Measurements from ENCODE around the gene GAMT. TPM values are rescaled to one million over a fixed set of nuclear protein-coding genes. Genes with fewer than 3 reads are reported as not detected.

Gene GAMT
- total RNA-seq, 1 experiment from 2014 or later: 27.7 TPM

DNA sequence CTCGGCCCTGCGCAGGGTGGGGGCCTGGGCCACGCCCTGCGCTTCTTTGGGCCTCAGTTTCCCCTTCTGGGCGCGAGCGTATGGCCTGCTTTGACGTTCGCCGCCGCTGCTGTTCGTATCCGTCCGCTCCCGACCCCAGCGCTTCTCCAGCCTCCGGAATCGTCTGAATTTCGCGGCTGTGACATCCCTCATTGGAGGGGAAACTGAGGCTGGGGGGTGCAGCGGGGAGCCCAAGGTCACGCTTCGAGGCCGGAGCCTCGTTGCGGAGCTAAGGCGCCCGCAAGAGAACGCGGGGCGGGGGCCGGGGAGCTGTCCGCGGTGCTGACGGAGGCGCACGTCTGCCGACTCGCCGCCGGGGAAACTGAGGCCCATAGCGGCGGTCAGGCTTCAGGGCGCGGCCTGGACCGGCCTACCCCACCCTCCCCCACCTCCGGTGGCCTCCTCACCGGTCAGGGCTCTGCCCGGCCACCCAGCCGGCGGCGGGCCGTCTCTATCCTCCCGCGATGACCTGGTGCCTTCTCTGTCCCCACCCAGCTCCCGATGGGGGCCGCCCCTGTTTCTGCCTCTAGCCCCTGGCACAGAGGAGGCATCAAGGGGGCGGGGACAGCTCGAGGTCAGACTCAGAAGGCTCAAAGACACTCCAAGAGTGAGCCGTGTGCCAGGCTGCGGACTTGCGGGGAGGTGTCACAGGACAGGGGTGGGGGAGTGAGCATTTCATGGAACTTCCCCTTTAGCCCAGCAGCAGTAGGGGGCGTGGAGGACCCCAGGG is 45.6 kb upstream of the GAMT start (continued):
- TF ChIP-seq HMGA2 (CRISPR knock-in tag; IDR thresholded peaks at IDR 0.05) (no peak), NR1H2 (CRISPR knock-in tag; IDR thresholded peaks at IDR 0.05) (0 out of 2 replicates have a peak, but pooled peaks have one; percentile 61), ELF4 (CRISPR knock-in tag; IDR thresholded peaks at IDR 0.05; ENCODE audit: low read depth) (peak; percentile 88), ZNF671 (CRISPR knock-in tag; IDR thresholded peaks at IDR 0.05) (no peak), TP53 (CRISPR knock-in tag; IDR thresholded peaks at IDR 0.05) (peak; percentile 85; the same call in 1 of the 2 replicates), EMX1 (CRISPR knock-in tag; IDR thresholded peaks at IDR 0.05) (no peak), ZNF416 (CRISPR knock-in tag; IDR thresholded peaks at IDR 0.05) (no peak), ZNF317 (CRISPR knock-in tag; IDR thresholded peaks at IDR 0.05; ENCODE audit: borderline replicate concordance, low read depth) (no peak), FOXP1 (CRISPR knock-in tag; IDR thresholded peaks at IDR 0.05; ENCODE audit: borderline replicate concordance) (peak; percentile 97)
- TF ChIP-seq, protein P1, sequence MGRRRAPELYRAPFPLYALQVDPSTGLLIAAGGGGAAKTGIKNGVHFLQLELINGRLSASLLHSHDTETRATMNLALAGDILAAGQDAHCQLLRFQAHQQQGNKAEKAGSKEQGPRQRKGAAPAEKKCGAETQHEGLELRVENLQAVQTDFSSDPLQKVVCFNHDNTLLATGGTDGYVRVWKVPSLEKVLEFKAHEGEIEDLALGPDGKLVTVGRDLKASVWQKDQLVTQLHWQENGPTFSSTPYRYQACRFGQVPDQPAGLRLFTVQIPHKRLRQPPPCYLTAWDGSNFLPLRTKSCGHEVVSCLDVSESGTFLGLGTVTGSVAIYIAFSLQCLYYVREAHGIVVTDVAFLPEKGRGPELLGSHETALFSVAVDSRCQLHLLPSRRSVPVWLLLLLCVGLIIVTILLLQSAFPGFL (CRISPR knock-in tag; IDR thresholded peaks at IDR 0.05; ENCODE audit: borderline replicate concordance): peak; percentile 74; the same call in 1 of the 2 replicates
- TF ChIP-seq, protein P2, sequence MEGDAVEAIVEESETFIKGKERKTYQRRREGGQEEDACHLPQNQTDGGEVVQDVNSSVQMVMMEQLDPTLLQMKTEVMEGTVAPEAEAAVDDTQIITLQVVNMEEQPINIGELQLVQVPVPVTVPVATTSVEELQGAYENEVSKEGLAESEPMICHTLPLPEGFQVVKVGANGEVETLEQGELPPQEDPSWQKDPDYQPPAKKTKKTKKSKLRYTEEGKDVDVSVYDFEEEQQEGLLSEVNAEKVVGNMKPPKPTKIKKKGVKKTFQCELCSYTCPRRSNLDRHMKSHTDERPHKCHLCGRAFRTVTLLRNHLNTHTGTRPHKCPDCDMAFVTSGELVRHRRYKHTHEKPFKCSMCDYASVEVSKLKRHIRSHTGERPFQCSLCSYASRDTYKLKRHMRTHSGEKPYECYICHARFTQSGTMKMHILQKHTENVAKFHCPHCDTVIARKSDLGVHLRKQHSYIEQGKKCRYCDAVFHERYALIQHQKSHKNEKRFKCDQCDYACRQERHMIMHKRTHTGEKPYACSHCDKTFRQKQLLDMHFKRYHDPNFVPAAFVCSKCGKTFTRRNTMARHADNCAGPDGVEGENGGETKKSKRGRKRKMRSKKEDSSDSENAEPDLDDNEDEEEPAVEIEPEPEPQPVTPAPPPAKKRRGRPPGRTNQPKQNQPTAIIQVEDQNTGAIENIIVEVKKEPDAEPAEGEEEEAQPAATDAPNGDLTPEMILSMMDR (IDR thresholded peaks at IDR 0.05): no peak
- TF ChIP-seq, protein P3, sequence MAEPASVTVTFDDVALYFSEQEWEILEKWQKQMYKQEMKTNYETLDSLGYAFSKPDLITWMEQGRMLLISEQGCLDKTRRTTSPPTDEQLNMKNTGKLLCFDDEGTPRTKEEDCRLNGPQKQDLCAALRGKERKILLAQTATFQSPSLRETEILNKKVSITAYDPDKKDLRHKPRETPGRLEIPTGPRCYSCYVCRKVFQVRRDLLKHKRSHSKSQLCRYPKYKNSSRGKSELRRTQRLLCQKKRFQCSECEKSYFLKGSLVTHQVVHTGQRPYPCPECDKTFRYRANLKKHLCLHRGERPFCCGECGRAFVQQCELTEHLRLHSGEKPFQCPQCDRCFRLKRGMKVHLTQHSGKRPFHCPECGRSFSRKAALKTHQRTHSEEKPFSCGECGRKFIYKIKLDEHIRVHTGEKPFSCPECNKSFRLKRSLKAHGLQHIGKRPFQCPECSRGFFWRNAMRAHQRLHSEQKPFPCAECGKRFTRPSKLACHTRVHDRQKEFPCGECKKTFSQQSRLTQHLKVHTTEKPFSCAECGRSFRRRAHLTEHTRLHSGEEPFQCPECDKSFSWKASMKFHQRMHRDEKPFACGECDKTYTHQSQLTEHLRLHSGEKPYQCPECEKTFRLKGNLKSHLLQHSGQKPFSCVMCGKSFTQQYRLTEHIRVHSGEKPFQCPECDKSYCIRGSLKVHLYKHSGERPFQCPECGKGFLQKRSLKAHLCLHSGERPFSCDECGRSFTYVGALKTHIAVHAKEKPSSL (CRISPR knock-in tag; conservative IDR thresholded peaks at IDR 0.05): no peak
- TF ChIP-seq, protein P4, sequence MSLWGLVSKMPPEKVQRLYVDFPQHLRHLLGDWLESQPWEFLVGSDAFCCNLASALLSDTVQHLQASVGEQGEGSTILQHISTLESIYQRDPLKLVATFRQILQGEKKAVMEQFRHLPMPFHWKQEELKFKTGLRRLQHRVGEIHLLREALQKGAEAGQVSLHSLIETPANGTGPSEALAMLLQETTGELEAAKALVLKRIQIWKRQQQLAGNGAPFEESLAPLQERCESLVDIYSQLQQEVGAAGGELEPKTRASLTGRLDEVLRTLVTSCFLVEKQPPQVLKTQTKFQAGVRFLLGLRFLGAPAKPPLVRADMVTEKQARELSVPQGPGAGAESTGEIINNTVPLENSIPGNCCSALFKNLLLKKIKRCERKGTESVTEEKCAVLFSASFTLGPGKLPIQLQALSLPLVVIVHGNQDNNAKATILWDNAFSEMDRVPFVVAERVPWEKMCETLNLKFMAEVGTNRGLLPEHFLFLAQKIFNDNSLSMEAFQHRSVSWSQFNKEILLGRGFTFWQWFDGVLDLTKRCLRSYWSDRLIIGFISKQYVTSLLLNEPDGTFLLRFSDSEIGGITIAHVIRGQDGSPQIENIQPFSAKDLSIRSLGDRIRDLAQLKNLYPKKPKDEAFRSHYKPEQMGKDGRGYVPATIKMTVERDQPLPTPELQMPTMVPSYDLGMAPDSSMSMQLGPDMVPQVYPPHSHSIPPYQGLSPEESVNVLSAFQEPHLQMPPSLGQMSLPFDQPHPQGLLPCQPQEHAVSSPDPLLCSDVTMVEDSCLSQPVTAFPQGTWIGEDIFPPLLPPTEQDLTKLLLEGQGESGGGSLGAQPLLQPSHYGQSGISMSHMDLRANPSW (CRISPR knock-in tag; conservative IDR thresholded peaks at IDR 0.05; ENCODE audit: low read depth): no peak
- TF ChIP-seq, protein P5, sequence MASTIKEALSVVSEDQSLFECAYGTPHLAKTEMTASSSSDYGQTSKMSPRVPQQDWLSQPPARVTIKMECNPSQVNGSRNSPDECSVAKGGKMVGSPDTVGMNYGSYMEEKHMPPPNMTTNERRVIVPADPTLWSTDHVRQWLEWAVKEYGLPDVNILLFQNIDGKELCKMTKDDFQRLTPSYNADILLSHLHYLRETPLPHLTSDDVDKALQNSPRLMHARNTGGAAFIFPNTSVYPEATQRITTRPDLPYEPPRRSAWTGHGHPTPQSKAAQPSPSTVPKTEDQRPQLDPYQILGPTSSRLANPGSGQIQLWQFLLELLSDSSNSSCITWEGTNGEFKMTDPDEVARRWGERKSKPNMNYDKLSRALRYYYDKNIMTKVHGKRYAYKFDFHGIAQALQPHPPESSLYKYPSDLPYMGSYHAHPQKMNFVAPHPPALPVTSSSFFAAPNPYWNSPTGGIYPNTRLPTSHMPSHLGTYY (CRISPR knock-in tag; IDR thresholded peaks at IDR 0.05): no peak
- TF ChIP-seq, protein P6, sequence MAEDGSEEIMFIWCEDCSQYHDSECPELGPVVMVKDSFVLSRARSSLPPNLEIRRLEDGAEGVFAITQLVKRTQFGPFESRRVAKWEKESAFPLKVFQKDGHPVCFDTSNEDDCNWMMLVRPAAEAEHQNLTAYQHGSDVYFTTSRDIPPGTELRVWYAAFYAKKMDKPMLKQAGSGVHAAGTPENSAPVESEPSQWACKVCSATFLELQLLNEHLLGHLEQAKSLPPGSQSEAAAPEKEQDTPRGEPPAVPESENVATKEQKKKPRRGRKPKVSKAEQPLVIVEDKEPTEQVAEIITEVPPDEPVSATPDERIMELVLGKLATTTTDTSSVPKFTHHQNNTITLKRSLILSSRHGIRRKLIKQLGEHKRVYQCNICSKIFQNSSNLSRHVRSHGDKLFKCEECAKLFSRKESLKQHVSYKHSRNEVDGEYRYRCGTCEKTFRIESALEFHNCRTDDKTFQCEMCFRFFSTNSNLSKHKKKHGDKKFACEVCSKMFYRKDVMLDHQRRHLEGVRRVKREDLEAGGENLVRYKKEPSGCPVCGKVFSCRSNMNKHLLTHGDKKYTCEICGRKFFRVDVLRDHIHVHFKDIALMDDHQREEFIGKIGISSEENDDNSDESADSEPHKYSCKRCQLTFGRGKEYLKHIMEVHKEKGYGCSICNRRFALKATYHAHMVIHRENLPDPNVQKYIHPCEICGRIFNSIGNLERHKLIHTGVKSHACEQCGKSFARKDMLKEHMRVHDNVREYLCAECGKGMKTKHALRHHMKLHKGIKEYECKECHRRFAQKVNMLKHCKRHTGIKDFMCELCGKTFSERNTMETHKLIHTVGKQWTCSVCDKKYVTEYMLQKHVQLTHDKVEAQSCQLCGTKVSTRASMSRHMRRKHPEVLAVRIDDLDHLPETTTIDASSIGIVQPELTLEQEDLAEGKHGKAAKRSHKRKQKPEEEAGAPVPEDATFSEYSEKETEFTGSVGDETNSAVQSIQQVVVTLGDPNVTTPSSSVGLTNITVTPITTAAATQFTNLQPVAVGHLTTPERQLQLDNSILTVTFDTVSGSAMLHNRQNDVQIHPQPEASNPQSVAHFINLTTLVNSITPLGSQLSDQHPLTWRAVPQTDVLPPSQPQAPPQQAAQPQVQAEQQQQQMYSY (CRISPR knock-in tag; IDR thresholded peaks at IDR 0.05): peak; percentile 33; the same call in 1 of the 2 replicates
- TF ChIP-seq, protein P7, sequence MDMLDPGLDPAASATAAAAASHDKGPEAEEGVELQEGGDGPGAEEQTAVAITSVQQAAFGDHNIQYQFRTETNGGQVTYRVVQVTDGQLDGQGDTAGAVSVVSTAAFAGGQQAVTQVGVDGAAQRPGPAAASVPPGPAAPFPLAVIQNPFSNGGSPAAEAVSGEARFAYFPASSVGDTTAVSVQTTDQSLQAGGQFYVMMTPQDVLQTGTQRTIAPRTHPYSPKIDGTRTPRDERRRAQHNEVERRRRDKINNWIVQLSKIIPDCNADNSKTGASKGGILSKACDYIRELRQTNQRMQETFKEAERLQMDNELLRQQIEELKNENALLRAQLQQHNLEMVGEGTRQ (CRISPR knock-in tag; IDR thresholded peaks at IDR 0.05): no peak
- TF ChIP-seq, protein P8, sequence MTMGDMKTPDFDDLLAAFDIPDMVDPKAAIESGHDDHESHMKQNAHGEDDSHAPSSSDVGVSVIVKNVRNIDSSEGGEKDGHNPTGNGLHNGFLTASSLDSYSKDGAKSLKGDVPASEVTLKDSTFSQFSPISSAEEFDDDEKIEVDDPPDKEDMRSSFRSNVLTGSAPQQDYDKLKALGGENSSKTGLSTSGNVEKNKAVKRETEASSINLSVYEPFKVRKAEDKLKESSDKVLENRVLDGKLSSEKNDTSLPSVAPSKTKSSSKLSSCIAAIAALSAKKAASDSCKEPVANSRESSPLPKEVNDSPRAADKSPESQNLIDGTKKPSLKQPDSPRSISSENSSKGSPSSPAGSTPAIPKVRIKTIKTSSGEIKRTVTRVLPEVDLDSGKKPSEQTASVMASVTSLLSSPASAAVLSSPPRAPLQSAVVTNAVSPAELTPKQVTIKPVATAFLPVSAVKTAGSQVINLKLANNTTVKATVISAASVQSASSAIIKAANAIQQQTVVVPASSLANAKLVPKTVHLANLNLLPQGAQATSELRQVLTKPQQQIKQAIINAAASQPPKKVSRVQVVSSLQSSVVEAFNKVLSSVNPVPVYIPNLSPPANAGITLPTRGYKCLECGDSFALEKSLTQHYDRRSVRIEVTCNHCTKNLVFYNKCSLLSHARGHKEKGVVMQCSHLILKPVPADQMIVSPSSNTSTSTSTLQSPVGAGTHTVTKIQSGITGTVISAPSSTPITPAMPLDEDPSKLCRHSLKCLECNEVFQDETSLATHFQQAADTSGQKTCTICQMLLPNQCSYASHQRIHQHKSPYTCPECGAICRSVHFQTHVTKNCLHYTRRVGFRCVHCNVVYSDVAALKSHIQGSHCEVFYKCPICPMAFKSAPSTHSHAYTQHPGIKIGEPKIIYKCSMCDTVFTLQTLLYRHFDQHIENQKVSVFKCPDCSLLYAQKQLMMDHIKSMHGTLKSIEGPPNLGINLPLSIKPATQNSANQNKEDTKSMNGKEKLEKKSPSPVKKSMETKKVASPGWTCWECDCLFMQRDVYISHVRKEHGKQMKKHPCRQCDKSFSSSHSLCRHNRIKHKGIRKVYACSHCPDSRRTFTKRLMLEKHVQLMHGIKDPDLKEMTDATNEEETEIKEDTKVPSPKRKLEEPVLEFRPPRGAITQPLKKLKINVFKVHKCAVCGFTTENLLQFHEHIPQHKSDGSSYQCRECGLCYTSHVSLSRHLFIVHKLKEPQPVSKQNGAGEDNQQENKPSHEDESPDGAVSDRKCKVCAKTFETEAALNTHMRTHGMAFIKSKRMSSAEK (CRISPR knock-in tag; IDR thresholded peaks at IDR 0.05; ENCODE audit: borderline replicate concordance): no peak
